Left ventricle myocardium inferior (tissue), 1 donor: ENCODE data around the gene SYS1. TPM values are rescaled to one million over a fixed set of nuclear protein-coding genes. Genes with fewer than 3 reads are reported as not detected.

Experiments used
- DNase-seq: peaks from one replicate; pipeline ENCODE4 v3.0.0-alpha.2; 2020
- H3K27ac ChIP-seq: fragments of 200-600 bp; replicated peaks from 2 replicates; pipeline ENCODE4 v1.8.0; 2021
- H3K27me3 ChIP-seq: fragments of 200-600 bp; 2 replicates; pipeline ENCODE4 v1.8.0; 2021; ENCODE audit warnings: low read depth
- H3K36me3 ChIP-seq: fragments of 200-600 bp; 2 replicates; pipeline ENCODE4 v1.8.0; 2021
- H3K4me1 ChIP-seq: fragments of 200-600 bp; 2 replicates; pipeline ENCODE4 v1.8.0; 2021
- H3K4me3 ChIP-seq: fragments of 200-600 bp; 2 replicates; pipeline ENCODE4 v1.8.0; 2021; ENCODE audit warnings: mild to moderate bottlenecking, moderate library complexity
- H3K9me3 ChIP-seq: fragments of 200-600 bp; replicated peaks from 2 replicates; pipeline ENCODE4 v1.8.0; 2021
- intact Hi-C: fragments of 100-400 bp; cut with micrococcal nuclease; formaldehyde crosslinking; loops from one replicate; pipeline ENCODE4 v1.11.0; 2022
- total RNA-seq: library from RNA; stranded (reverse); fragmentation: NEBNext Ultra II Directional; extraction: Animal tissue kit (Norgen Biotek cat#: 25700); gene quantifications from one replicate; pipeline ENCODE4 v1.2.1, GENCODE V29; 2021
- TF ChIP-seq, protein P1 (sequence below): fragments of 200-600 bp; IDR thresholded peaks from 2 replicates; pipeline ENCODE4 v1.8.0; 2021; ENCODE audit warnings: antibody characterized with exemption, mild to moderate bottlenecking, borderline replicate concordance
- donor health status: DM: no; HTN: yes; CAD: no; lungs with severe emphysema.

The SYS1 gene
- total RNA-seq, 1 donor from 2014 or later, result 20.8 TPM

DNA sequence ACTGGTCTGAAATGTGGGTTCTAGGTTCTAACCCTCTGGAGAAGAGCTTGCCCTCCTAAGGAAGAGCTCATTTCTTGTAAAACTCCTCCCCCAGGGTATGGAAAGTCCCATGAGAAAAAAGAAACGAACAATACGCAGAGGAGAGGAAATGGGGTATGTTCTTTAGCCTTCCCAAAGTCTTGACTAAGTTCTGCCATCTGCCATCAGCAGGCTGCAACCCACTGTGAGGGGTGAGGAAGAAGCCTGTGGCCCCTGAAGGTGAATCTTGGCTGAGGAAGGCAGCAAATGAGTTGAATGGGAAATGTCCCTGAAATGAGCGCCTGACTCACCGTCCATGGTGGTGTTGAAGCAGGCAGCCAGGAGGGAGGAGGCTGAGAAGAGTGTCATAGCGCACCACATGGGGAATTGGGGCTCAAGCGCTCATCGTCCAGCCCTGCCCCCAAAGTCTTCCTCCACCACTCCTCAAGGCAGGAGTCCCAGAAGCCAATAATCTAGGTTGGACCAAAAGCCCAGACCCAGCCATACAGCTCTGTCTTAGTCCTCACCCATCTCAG is 44.5 kb upstream of the SYS1 start:
- intact Hi-C loops, result no loop called here
- H3K4me3 ChIP-seq, result no peak overlapping the region
- H3K9me3 ChIP-seq, result no peaks in the 10 kb centered on the region
- no peaks in the 10 kb centered on the region for H3K4me1 ChIP-seq
- peaks cover 50% of the 10 kb centered on the region for H3K27me3 ChIP-seq
- TF ChIP-seq, protein P1, sequence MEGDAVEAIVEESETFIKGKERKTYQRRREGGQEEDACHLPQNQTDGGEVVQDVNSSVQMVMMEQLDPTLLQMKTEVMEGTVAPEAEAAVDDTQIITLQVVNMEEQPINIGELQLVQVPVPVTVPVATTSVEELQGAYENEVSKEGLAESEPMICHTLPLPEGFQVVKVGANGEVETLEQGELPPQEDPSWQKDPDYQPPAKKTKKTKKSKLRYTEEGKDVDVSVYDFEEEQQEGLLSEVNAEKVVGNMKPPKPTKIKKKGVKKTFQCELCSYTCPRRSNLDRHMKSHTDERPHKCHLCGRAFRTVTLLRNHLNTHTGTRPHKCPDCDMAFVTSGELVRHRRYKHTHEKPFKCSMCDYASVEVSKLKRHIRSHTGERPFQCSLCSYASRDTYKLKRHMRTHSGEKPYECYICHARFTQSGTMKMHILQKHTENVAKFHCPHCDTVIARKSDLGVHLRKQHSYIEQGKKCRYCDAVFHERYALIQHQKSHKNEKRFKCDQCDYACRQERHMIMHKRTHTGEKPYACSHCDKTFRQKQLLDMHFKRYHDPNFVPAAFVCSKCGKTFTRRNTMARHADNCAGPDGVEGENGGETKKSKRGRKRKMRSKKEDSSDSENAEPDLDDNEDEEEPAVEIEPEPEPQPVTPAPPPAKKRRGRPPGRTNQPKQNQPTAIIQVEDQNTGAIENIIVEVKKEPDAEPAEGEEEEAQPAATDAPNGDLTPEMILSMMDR, result no peak
- no peak for DNase-seq
- no peak overlapping the region for H3K27ac ChIP-seq
- no peaks in the 10 kb centered on the region for H3K36me3 ChIP-seq

- Histone ChIP-seq H3K4me1 (no peaks in the 10 kb centered on the region), H3K36me3 (no peaks in the 10 kb centered on the region), H3K9me3 (no peaks in the 10 kb centered on the region), H3K27me3 (peaks cover 45% of the 10 kb centered on the region), H3K27ac (no peak overlapping the region), H3K4me3 (no peak overlapping the region)
- intact Hi-C loops, result no loop called here
- DNase-seq, result no peak
- TF ChIP-seq, protein P1, result no peak
These were observed 44.0 kb upstream of the SYS1 start for GRCh38 chr20:45318948-45319347.

DNA sequence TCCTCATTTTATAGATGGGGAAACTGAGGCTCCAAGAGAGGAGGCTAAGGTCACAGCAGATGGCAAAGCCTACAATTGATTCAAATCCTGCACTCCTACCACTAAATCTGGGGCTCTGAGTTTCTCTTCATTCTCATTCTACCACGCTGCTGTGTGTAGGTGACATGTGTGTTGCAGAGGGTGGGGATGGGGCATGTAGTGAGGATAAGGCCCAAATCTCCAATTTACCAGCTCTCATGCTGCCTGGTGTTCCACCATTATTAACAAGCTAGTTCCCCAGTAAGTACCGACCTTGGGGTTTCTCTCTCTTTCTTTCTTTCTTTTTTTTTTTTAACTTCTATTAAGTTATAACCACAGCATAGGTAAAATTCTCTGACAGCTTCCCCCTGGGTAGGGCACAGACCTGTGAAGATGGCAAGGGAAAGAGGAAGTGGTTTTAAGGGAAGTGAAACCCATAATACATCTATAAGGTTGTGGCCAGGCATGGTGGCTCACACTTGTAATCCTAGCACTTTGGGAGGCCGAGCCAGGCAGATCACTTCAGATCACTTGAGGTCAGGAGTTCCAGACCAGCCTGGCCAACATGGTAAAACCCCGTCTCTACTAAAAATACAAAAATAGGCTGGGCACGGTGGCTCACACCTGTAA is 41.9 kb upstream of the SYS1 start:
- H3K27me3 ChIP-seq, result peaks cover 23% of the 10 kb centered on the region
- H3K36me3 ChIP-seq, result peaks cover 10% of the 10 kb centered on the region
- no peak overlapping the region for H3K27ac ChIP-seq
- H3K4me3 ChIP-seq, result no peak overlapping the region
- DNase-seq, result no peak
- intact Hi-C loops, result loop anchor here (5.0 kb wide), 2 partner anchors 116 to 451 kb away; no protein-coding TSS in a partner anchor
- no peaks in the 10 kb centered on the region for H3K4me1 ChIP-seq
- TF ChIP-seq, protein P1, result no peak
- H3K9me3 ChIP-seq, result no peaks in the 10 kb centered on the region

DNA sequence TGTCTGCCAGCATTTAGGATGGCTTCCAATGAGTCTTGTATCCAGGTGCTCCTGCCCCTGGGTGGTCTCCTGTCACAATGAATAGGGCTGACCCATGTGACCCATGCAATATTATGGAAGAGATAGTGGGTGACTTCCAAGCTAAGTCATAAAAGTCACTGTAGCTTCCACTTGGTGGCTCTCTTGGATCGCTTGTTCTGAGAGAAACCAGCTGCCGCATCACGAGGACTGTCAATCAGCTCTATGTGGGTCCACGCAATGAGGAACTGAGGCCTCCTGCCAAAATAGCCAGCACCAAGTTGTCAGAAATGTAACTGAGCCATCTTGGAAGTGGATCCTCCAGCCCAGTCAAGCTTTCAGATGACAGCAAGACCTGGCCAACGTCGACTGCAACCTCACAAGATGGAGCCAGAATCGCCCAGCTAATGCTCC is 40.0 kb upstream of the SYS1 start:
- Histone ChIP-seq H3K27ac (peak overlapping the region; percentile 29), H3K27me3 (peaks cover 4% of the 10 kb centered on the region), H3K36me3 (peaks cover 24% of the 10 kb centered on the region), H3K9me3 (no peaks in the 10 kb centered on the region), H3K4me3 (no peak overlapping the region), H3K4me1 (no peaks in the 10 kb centered on the region)
- TF ChIP-seq, protein P1, result peak; percentile 61
- intact Hi-C loops, result loop anchor here (5.0 kb wide), 2 partner anchors 114 to 449 kb away; no protein-coding TSS in a partner anchor
- peak; percentile 44 for DNase-seq

GRCh38 chr20:45323731-45324130 is 39.2 kb upstream of the SYS1 start:
- TF ChIP-seq, protein P1, result no peak
- H3K4me3 ChIP-seq, result no peak overlapping the region
- H3K27ac ChIP-seq, result peak overlapping the region; percentile 5
- H3K27me3 ChIP-seq, result no peaks in the 10 kb centered on the region
- H3K36me3 ChIP-seq, result peaks cover 32% of the 10 kb centered on the region
- intact Hi-C loops, result loop anchor here (5.0 kb wide), 2 partner anchors 114 to 449 kb away; no protein-coding TSS in a partner anchor
- no peaks in the 10 kb centered on the region for H3K9me3 ChIP-seq
- no peaks in the 10 kb centered on the region for H3K4me1 ChIP-seq
- no peak for DNase-seq
